GM21737 (cell line): ENCODE data around the gene MACROH2A1.

Experiments
- ATAC-seq: cut with Tn5 transposase; IDR thresholded peaks from one replicate; pipeline ENCODE4 v1.9.1; 2021; ENCODE audit warnings: mild to moderate bottlenecking, moderate library complexity; ENCODE audit not compliant: unreplicated experiment

MACROH2A1 gene

DNA sequence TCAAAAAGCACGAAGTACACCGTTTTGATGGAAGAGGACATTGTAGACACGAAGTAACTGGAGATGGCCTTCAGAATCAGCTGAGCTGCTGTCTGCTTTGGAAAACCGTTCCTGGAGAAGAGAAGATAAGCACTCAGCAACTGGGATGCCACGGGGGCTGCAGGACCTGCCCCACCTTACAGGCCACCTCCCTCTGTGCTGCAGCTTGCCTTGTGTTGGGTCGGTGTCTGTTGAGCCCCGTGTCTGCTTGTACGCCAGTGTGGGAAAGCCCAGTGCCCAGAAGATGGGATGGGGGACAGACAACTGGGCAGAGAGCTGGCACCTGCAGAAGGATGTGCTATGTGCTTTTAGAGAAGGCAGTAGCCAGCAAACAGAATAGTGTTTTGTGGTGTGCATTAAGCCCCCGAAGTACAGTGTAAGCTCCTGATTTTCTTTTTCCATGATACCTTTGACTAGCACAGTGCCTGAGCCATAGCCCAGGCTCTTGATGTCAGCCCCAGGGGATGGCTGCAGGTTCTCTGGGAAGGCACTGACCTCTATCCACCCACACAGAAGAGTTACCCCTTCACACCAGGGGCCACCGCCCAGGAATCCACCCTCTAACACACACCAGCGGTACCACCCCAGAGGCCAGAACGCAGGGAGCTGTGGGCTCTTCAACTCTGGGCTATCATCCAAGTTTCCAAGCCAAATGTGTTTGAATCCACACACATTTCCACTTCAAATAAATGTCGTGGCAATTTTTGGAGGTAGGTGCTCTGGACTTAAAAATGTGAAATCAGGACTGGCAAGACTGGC lies 63.8 kb downstream of the MACROH2A1 start:
- no peak for ATAC-seq

DNA sequence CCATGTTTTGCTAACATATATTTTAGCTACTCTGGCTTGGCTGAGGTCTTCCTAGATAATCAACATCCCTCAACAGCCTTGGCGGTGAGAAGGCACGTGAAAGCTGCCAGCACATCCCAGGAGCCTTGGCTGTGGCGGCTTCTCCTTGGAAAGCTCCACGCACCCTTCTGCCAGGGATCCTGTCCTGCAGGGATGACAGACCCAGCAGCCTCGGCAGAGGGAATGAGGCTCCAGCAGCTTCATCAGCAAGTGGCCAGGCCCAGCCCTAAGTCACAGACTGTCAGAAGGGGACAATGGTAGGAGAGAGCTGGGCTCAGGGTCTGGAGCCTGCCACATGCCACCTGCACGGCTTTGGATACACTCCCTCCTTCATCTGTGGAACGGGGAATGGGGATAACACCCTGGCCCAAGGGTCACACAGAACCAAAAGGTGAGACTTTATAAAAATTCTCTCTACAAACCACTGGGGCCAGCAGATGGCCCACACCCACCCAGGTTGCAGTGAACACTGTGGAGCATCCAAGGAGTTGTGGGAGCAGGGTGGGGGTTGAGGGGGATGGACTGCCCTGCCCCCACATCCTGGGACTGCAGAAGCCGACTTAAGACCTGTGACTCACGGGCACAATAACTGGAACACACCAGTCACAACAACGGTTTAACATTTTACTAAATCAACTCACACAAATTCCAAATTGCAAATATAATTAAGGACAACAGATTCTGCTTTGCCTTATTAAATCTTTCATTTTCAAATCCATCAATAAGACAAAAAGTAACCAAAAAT lies 65.1 kb downstream of the MACROH2A1 start:
- ATAC-seq: no peak

DNA sequence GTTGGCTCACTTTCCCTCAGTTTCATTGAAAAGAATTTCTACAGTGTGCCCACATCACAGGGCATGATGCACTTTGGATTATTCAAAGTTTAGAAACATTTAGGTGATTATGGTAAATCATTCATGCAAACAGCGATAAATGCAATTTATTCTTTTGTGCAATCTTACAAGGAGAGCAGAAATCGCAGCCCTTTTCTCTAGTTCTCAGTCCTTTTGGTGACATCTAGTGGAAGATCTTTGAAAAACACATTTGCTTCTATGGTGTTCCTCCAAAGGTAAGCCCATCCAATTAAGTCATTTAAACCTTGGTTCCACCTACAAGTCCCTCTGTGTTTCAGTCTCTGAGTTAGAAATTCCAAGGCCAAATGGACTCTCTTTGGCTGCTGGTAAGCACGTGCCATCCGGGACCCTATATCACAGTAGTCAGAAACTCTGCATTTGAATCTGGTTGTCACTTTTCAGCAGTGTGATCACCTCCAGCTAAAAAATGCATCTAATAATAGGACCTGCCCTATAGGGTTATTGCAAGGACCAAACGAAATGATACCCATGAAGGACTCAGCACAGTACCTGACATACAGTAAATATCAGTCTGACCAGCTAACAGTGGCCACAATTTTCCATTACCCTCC lies 66.4 kb downstream of the MACROH2A1 start:
- no peak for ATAC-seq

DNA sequence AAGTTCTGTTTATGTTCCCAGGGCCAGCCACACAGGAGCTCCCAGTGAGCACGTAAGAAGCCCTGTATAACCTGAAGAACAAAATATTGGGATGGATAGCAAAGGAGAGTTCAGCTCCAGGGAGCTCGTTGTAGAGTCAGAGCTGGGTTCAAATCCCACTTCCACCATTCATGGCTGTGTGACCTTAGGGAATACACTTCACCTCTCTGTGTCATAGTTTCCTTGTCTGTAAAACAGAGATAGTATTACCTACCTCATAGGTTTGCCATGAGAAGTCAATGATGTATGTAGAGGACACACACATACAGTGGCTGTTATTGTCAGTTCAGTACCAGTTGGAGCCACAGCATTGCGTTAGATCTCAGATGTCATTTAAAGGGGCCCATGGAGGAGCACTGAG lies 67.4 kb downstream of the MACROH2A1 start:
- ATAC-seq: no peak

DNA sequence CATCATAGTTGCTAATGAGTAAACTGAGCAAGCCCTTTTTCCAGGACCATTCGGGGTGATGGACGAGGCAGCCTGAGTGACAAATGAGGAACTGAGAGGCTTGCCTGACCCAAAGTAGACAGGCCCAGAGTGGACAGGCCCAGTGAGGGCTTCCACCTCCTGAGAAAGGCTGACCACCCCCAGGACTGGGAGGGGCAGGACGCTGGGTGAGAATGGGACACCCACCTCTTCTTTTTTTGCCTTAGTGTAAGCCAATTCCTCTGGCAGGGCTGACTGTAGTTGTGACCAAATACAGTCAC lies 68.3 kb downstream of the MACROH2A1 start:
- no peak for ATAC-seq

DNA sequence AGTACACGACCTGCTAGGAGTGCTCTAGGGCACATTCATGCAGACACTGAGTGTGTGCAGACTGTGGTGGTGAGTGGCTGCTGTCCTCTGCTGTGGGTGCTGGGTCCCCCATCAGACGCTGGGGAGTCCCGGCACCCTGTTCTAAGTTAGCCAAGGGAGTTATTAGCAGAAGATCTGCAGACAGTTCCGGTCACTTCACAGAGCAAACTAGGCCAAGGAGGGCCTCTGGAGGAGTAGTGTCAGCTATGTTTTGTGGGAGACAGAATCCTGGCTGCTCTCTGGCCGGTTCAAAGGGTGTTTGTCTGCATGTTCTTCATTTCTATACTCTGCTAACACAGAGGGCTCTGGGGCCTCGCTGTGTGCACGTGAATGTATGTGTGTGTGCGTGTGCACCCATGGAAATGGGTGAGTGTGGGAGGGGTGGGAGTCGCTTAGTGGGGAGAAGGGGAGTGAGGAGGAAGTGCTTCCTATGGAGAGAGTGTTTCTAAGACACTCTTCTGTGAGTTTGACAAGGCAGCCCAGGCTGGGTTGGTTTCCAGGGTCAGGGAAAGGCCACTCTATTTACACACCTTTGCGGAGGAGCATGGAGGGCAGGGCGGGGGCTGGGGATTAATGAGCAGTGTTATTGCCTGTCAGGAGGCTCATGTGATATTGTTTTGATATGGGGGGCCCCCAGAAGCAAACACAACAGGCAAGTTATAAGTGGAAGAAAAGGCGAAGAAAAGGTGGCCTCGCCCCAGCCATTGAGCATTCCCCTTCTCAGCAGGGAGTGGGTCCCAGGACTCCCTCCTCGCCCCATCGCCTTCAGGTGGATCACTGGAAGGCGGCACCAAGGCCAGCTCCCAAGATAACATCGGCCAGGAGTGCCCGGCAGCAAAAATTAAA lies 68.9 kb downstream of the MACROH2A1 start:
- no peak for ATAC-seq

DNA sequence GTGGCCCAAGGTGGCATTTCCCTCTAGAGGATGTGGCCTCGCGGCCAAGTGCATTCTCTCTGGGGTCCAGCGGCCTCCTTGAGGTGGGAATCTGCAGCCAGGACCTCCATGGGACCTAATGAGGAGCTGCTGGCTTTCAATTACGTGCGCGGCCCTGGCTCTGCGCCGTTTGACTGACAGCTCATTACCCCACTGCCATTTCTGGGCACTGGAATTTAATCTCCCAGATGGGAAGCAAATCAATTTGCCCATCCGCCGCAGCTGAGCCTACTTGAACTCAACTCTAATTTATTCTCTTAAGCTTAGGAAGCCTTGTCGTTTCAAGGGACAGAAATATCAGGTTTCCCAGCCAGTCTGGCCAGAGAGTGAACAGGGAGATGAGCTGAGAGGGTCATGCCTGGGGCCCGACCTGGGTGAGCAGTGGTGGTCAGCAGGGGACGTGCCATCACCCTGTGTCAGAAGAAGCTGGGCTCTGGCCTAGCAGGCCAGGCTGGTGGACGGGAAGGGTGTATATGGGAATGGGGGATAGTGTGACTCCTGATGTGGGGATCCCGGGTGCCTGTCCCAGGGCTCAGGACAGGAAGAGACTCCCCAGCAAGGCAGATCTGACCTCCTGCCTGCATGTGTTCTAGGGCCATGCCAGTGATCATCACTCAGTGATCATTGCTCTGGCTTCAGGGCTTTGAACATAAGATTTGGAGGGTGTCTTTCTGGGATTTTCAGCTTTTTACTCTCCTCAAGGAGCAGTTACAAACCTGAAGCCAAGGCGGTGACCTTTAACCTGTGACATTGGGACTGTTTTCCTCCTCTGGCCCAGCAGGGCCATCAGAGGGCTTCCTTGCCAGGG lies 69.7 kb downstream of the MACROH2A1 start:
- ATAC-seq: no peak

DNA sequence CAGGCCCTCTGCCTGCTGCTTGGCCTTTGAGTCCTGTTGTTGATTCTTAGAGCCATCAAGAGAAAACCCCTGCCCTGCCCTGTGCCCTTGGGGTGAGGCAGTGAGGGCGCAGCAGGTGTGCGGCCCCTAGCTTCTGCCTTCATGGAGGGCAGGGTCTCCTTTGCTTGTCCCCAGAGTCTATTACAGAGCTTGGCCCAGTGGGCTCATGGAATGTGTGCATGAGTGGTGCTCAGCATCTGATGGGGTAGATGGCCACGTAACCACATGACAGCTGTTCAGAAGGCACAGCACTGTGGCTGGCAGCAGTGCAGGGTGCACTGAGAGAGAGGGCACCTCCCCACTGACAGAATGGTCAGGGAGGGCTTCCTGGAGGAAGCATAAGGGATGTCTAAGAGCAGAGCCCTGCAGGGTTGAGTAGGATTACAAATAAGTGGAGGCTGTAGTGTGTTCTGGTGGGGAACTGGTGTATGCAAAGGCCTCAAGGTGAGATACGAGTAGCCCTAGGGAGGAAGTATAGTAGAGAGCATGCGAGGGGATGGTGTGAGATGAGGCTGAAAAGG lies 70.8 kb downstream of the MACROH2A1 start:
- no peak for ATAC-seq

DNA sequence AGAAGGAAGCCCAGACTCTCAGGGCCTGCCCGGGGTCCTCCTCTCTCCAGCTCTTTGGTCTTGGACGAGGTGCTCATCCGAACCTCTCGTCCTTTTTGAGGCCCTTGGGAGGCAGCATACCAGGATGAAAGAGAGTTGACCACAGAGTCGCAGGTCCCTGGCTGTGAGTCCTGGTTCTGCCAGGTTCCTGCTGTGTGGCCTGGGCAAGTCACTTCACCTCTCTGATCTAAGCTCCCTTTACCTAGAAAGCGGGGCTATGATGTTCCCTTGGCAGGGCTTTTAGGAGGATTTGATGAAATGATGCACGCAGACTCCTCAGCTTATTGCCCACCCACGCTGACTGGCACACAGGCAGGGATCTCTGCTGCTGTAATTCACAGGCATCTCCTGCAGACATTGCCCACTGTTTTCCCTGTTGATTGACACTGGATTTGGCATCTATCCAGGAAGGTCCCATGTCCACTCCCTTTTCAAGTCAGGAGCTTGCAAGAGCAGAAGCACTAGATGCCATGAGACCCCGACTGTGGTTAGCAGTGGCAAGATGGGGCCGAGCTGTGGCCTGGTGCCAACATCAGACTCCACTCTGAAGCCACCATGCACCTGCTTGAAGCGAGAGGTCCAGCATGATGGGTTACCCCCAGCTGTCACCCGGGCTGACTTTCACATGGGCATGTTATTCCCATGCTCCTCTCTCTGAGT lies 71.5 kb downstream of the MACROH2A1 start:
- no peak for ATAC-seq

DNA sequence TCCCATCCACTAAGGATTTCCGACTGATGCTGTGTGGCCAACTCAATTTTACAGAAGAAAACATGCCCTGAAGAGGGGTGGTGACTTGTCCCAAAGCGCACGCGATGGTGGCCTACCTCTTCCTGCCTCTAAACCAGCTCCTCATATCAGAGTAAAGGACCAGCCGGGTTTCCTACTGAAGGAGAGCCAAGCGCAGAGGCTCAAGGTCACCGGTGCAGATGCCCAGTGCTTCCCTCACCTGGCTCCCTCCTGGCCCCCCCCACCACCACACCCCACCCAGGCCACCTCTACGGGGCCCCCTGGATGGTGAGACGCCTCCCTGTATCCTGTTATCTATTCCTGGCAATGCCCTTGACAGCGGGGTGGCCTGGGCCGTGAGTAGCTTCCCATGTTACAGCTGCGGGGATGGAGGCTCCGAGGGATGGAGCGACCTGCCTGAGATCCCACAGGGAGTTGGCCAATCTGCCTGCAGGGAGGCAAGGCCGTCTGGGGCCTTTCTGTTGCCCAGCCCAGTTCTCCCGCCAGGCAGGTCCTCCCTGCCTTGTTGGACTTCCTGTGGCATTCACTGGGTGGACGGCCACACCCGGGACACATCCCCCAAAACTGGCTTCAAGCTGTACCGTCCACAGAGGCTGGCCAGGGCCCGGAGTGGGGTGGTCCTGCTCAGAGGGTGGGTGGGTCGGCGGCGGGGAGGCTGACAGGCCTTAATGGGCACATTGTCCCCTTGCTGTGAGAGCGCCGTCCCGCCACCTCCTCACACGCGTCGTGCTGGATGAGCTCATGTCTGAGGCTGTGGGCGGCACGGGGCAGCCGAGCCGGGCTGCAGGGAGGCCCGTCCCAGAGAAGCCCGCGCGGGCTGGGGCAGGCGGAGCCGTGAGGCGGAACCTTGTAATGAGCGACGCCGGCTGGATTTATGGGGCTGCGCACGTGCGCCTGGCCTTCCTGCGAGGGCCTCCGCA lies 72.5 kb downstream of the MACROH2A1 start:
- ATAC-seq: no peak

DNA sequence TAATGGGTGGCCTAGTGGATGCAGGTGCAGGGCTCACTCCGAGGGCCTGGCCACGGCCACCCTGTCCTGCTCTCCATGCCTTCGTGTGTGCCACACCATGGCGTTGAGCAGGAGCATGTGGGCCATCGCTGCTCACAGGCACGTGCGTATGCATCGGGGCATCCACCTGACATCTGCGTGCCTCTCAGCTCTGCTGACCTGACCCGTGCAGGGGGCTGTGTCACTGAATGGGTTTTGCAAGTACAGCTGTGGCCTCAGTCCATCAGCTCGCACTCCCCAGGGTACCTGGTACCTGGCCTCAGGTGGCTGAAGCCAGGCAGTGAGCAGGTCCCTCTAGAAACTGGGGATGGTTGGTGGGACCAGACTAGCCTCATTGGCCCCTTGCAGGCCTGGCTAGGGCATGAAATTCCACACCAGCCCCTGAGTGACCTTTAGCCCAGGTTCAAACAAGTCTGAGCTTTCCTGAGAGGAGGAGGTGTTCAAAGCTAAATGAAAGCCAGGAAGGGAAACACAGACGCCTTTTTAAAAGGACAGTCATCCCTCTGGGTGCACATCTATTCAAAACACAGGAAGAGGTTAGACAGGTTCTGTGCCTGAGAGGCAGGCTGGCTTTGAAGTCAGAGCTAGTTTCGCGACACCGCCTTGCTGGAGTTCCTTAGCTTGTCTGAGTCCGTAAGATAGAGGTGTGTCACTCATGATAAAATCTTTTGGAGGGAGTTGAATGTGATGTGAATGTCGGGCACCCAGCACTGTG lies 74.0 kb downstream of the MACROH2A1 start:
- ATAC-seq: no peak

DNA sequence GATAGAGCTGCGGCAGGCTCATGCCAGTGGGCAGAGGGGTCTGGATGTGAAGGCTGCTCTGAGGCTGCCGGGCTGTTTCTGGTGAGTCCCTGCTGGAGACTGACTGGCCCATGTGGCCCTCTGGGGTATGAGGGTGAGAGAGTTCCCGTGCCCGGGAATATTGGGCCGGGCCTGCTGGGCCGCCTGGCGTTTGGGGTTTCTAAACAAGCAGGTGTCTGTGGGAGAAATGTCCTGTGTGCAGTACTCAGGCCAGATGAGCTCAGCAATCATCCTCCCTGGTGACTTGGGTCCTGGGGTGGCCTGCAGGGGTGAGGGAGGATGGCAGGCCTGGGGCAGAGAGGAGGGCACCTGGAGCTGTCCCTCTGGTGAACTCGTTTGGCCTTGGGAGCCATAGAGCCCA lies 74.9 kb downstream of the MACROH2A1 start:
- ATAC-seq: no peak

DNA sequence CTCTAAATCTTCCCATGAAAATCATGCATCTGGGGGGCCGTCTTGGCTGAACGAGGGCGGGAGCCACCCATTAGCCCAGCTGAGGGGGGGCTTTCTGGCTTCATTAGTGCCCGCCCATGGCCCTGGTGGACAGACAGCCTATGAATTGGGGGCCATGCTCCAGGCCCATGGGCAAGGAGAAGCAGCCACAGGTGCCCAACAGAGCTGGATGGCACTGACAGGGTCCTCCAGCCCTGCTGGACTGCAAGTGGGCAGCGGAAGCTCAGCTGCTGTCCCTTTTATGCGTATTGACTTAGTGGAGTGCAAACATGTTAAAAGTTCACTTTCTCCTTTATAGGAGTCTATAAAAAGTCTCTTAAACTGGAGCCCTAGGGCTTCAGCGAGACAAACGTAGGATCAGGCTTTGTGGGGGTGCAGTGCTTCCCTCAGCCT lies 75.3 kb downstream of the MACROH2A1 start:
- no peak for ATAC-seq

DNA sequence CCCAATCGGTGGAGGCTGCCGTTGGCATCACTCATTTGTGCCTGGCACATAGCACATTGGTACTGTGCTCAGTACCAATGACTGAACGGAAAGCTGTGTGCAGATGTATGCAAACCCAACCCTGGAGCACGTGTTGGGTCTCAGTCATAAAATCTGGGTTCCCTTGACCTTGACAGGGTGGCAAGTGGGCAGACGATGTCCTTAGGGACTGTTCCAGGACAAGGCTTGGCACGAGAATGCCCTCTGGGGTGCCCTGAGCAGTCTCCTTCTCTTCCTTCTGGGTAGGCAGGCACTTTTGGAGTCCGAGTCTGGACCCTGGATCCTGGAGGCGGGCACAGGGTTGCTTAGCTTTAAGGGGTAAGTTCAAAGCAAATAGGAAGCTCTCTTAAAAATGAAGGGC lies 75.8 kb downstream of the MACROH2A1 start:
- ATAC-seq: no peak

DNA sequence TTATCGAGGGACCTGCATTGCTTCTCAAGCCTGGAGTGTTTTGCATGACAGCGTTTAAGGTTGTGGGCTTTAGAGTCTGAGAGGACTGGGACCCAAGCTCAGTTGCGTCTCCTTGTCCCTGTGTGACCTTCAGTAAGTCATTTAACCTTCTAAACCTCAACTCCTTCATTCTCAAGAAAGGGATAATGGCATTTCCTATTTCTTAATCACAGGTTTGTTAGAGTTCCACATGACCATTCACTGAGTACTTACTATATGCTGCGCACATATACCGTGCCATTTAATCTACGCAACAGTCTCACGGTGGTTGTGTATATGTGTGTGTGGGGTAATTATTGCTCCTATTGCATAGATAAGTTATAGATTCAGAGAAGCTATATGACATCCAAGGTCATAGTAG lies 76.3 kb downstream of the MACROH2A1 start:
- ATAC-seq: no peak

DNA sequence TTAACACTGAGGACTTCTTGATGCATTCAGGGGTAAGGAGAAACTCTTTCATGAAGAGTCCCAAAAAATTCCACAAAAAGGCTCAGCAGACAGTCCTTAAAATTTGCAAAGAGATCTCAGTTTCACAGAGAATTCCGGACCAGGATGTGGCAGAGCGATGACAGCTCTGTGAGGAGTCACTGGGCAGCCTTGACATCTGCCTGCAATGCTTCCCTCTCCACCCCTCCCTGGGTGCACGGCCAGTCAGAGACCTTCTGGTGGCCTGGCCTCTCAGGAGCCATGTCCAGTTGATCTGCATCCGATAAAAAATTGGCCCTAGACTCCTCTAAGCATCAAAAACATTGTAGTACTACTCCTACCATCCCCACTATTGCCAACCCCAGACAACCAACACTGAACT lies 76.8 kb downstream of the MACROH2A1 start:
- no peak for ATAC-seq

DNA sequence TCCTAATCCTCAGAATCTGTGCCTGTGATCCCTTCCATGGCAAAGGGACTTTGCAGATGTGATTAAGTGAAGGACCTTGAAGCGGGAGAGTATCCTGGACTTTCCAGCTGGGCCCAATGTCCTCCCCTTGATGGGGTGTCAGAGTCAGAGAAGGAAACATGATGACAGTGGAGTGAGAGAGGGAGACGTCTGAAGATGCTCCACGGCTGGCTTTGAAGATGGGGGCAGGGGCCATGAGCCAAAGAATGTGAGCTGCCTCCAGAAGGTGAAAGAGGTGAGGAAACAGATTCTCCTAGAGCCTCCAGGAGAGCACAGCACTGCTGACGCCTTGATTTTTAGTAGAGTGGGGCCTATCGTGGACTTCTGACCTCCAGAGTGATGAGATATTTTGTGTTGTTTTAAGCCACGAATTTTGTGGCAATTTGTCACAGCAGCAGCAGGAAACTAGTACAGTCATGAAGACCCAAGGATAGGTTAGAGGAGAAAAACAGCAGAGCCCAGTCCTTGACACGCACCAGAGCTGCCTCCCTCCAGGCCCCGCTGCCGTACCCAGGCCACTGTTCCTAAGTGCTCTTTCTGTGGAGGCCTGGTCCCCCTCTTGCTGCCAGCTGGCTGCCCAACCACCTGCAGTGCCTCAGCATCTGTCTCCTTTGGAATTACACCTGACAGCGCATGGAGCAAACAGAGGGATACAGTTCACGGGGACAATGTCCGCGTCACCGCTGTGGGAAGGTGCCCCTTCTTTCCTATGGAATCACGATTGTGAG lies 78.1 kb downstream of the MACROH2A1 start:
- ATAC-seq: no peak
